Measurements from ENCODE around the gene ENPP6. TPM values are rescaled to one million over a fixed set of nuclear protein-coding genes. Genes with fewer than 3 reads are reported as not detected.

ENPP6 gene
- total and polyA plus RNA-seq, 4 donors, result 0.05 to 0.08 (median 0.05) TPM; not detected in 1

DNA sequence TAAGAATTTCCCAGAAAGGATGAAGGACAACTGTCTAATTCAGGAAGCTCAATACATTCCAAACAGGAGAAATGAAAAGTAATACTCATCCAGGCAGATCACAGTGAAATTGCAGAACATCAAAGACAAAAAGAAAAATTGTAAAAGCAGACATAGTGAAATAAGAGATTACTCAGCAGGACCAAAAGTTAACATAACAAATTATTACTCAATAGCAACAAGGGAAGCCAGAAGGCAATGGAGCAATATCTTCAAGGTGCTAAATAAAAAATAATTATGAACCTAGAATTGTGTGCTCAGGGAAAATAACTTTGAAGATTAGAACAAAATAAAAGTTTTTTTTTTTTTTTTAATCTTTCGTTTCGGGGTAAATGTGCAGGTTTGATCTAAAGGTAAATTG, 30.5 kb upstream of the ENPP6 start:
- no peak for DNase-seq (ENCODE audit: low spot score)
- 99% methylated on average over 2 of the region's 2 CpGs for WGBS
- TF ChIP-seq, protein P1, sequence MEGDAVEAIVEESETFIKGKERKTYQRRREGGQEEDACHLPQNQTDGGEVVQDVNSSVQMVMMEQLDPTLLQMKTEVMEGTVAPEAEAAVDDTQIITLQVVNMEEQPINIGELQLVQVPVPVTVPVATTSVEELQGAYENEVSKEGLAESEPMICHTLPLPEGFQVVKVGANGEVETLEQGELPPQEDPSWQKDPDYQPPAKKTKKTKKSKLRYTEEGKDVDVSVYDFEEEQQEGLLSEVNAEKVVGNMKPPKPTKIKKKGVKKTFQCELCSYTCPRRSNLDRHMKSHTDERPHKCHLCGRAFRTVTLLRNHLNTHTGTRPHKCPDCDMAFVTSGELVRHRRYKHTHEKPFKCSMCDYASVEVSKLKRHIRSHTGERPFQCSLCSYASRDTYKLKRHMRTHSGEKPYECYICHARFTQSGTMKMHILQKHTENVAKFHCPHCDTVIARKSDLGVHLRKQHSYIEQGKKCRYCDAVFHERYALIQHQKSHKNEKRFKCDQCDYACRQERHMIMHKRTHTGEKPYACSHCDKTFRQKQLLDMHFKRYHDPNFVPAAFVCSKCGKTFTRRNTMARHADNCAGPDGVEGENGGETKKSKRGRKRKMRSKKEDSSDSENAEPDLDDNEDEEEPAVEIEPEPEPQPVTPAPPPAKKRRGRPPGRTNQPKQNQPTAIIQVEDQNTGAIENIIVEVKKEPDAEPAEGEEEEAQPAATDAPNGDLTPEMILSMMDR (IDR thresholded peaks at IDR 0.05; ENCODE audit: low read depth, low read length, missing input control), result no peak
- TF ChIP-seq JUND (IDR thresholded peaks at IDR 0.05) (no peak), NR2F2 (IDR thresholded peaks at IDR 0.05) (no peak), TAF1 (conservative IDR thresholded peaks at IDR 0.05) (no peak), RAD21 (IDR thresholded peaks at IDR 0.05) (no peak), FOXA2 (IDR thresholded peaks at IDR 0.05) (no peak)
- TF ChIP-seq, protein P2, sequence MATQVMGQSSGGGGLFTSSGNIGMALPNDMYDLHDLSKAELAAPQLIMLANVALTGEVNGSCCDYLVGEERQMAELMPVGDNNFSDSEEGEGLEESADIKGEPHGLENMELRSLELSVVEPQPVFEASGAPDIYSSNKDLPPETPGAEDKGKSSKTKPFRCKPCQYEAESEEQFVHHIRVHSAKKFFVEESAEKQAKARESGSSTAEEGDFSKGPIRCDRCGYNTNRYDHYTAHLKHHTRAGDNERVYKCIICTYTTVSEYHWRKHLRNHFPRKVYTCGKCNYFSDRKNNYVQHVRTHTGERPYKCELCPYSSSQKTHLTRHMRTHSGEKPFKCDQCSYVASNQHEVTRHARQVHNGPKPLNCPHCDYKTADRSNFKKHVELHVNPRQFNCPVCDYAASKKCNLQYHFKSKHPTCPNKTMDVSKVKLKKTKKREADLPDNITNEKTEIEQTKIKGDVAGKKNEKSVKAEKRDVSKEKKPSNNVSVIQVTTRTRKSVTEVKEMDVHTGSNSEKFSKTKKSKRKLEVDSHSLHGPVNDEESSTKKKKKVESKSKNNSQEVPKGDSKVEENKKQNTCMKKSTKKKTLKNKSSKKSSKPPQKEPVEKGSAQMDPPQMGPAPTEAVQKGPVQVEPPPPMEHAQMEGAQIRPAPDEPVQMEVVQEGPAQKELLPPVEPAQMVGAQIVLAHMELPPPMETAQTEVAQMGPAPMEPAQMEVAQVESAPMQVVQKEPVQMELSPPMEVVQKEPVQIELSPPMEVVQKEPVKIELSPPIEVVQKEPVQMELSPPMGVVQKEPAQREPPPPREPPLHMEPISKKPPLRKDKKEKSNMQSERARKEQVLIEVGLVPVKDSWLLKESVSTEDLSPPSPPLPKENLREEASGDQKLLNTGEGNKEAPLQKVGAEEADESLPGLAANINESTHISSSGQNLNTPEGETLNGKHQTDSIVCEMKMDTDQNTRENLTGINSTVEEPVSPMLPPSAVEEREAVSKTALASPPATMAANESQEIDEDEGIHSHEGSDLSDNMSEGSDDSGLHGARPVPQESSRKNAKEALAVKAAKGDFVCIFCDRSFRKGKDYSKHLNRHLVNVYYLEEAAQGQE (IDR thresholded peaks at IDR 0.05), result no peak
- no peak overlapping the region for H3K9ac ChIP-seq (ENCODE audit: low read depth in 1 of 2, low read length in 2 of 2)
- no peak overlapping the region for H3K27ac ChIP-seq (ENCODE audit: low read depth in 1 of 2, low read length in 2 of 2)
- H3K4me1 ChIP-seq (ENCODE audit: control insufficient read depth in 4 of 4, insufficient read depth in 4 of 4, low read length in 3 of 4), result no peaks in the 10 kb centered on the region
- H3K4me3 ChIP-seq (ENCODE audit: low read depth in 1 of 3, low read length in 3 of 3), result no peak overlapping the region
- H3K9me3 ChIP-seq (ENCODE audit: control insufficient read depth in 4 of 4, low read length in 3 of 4), result peaks cover 0 to 2% (median 0%) of the 10 kb centered on the region in 4 donors
- no peaks in the 10 kb centered on the region for H3K27me3 ChIP-seq (ENCODE audit: control insufficient read depth in 4 of 4, insufficient read depth in 4 of 4, low read length in 3 of 4)
- H3K36me3 ChIP-seq (ENCODE audit: control insufficient read depth in 4 of 4, insufficient read depth in 3 of 4, low read depth in 1 of 4, low read length in 3 of 4), result no peaks in the 10 kb centered on the region

DNA sequence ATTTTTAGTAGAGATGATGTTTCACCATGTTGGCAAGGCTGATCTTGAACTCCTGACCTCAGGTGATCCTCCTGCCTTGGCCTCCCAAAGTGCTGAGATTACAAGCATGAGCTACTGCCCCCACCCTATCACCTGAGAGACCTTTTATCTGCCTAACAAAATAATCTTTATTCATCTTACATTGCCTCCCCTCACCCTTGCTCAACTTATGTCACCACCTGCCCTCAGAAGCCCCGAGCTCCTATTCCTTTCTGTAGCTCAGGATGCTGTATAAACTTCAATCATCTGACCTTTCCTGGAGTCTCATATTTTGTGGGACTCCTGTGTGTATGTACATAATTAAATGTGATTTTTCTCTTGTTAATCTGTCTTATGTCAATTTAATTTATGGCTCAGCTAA, 29.7 kb upstream of the ENPP6 start:
- Histone ChIP-seq H3K4me1 (ENCODE audit: control insufficient read depth in 4 of 4, insufficient read depth in 4 of 4, low read length in 3 of 4) (no peaks in the 10 kb centered on the region), H3K36me3 (ENCODE audit: control insufficient read depth in 4 of 4, insufficient read depth in 3 of 4, low read depth in 1 of 4, low read length in 3 of 4) (no peaks in the 10 kb centered on the region), H3K4me3 (ENCODE audit: low read depth in 1 of 3, low read length in 3 of 3) (no peak overlapping the region), H3K27ac (ENCODE audit: low read depth in 1 of 2, low read length in 2 of 2) (no peak overlapping the region), H3K27me3 (ENCODE audit: control insufficient read depth in 4 of 4, insufficient read depth in 4 of 4, low read length in 3 of 4) (no peaks in the 10 kb centered on the region), H3K9me3 (ENCODE audit: control insufficient read depth in 4 of 4, low read length in 3 of 4) (no peaks in the 10 kb centered on the region), H3K9ac (ENCODE audit: low read depth in 1 of 2, low read length in 2 of 2) (no peak overlapping the region)
- no peak for DNase-seq (ENCODE audit: low spot score)
- TF ChIP-seq GABPA (IDR thresholded peaks at IDR 0.05 in 1 of 2, conservative IDR thresholded peaks at IDR 0.05 in 1 of 2) (no peak), NR2F2 (IDR thresholded peaks at IDR 0.05) (no peak), YY1 (IDR thresholded peaks at IDR 0.05) (no peak), RXRA (IDR thresholded peaks at IDR 0.05) (no peak), FOXA1 (IDR thresholded peaks at IDR 0.05) (no peak)
- TF ChIP-seq, protein P3, sequence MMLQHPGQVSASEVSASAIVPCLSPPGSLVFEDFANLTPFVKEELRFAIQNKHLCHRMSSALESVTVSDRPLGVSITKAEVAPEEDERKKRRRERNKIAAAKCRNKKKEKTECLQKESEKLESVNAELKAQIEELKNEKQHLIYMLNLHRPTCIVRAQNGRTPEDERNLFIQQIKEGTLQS (IDR thresholded peaks at IDR 0.05), result no peak
- 97% methylated on average over 1 of the region's 1 CpG for WGBS

DNA sequence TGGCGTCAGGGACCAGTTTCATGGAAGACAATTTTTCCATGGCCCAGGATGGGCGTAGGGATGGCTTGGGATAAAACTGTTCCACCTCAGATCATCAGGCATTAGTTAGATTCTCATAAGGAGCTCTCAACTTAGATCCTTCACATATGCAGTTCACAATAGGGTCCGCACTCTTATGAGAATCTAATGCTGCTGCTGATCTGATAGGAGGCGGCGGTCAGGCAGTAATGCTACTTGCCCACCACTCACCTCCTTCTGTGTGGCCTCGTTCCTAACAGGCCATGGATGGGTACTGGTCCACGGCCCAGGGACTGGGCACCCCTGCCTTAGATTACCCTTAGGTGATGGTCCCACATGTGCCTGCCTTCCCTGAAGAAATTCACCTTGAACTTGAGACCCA, 28.8 kb upstream of the ENPP6 start:
- no peaks in the 10 kb centered on the region for H3K9me3 ChIP-seq (ENCODE audit: control insufficient read depth in 4 of 4, low read length in 3 of 4)
- no peak overlapping the region for H3K27ac ChIP-seq (ENCODE audit: low read depth in 1 of 2, low read length in 2 of 2)
- WGBS, result 96% methylated on average over 7 of the region's 7 CpGs
- no peaks in the 10 kb centered on the region for H3K36me3 ChIP-seq (ENCODE audit: control insufficient read depth in 4 of 4, insufficient read depth in 3 of 4, low read depth in 1 of 4, low read length in 3 of 4)
- H3K9ac ChIP-seq (ENCODE audit: low read depth in 1 of 2, low read length in 2 of 2), result no peak overlapping the region
- no peaks in the 10 kb centered on the region for H3K4me1 ChIP-seq (ENCODE audit: control insufficient read depth in 4 of 4, insufficient read depth in 4 of 4, low read length in 3 of 4)
- no peak overlapping the region for H3K4me3 ChIP-seq (ENCODE audit: low read depth in 1 of 3, low read length in 3 of 3)
- H3K27me3 ChIP-seq (ENCODE audit: control insufficient read depth in 4 of 4, insufficient read depth in 4 of 4, low read length in 3 of 4), result no peaks in the 10 kb centered on the region
- no peak for DNase-seq (ENCODE audit: low spot score)
- TF ChIP-seq, protein P2 (IDR thresholded peaks at IDR 0.05), result no peak
- TF ChIP-seq TAF1 (conservative IDR thresholded peaks at IDR 0.05) (no peak), SP1 (IDR thresholded peaks at IDR 0.05) (no peak), RXRA (IDR thresholded peaks at IDR 0.05) (no peak), HNF4A (conservative IDR thresholded peaks at IDR 0.05) (no peak), FOXA2 (IDR thresholded peaks at IDR 0.05) (no peak), GABPA (IDR thresholded peaks at IDR 0.05 in 1 of 2, conservative IDR thresholded peaks at IDR 0.05 in 1 of 2) (no peak), FOXA1 (IDR thresholded peaks at IDR 0.05) (no peak)
- TF ChIP-seq, protein P3 (IDR thresholded peaks at IDR 0.05), result no peak
- TF ChIP-seq, protein P4, sequence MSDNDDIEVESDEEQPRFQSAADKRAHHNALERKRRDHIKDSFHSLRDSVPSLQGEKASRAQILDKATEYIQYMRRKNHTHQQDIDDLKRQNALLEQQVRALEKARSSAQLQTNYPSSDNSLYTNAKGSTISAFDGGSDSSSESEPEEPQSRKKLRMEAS (IDR thresholded peaks at IDR 0.05), result no peak
- TF ChIP-seq, protein P5, sequence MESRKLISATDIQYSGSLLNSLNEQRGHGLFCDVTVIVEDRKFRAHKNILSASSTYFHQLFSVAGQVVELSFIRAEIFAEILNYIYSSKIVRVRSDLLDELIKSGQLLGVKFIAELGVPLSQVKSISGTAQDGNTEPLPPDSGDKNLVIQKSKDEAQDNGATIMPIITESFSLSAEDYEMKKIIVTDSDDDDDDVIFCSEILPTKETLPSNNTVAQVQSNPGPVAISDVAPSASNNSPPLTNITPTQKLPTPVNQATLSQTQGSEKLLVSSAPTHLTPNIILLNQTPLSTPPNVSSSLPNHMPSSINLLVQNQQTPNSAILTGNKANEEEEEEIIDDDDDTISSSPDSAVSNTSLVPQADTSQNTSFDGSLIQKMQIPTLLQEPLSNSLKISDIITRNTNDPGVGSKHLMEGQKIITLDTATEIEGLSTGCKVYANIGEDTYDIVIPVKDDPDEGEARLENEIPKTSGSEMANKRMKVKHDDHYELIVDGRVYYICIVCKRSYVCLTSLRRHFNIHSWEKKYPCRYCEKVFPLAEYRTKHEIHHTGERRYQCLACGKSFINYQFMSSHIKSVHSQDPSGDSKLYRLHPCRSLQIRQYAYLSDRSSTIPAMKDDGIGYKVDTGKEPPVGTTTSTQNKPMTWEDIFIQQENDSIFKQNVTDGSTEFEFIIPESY (IDR thresholded peaks at IDR 0.05), result no peak
